Sigmoid colon (tissue), 7 donors: Measurements from ENCODE around the gene GATB. TPM values are rescaled to one million over a fixed set of nuclear protein-coding genes. Genes with fewer than 3 reads are reported as not detected.
"Not testable (repeated sequence)": the region's sequence is repeated elsewhere in the genome, so short reads cannot be mapped to it uniquely, and the experiment has no call there.

Experiments
- DNase-seq: peaks from one replicate; pipeline ENCODE4 v3.0.0-alpha.2; 2019
- H3K27ac ChIP-seq, 4 donors: fragments of 200-600 bp; sonication (generic); one replicate each; pipeline ENCODE4 v1.5.1; 2016 to 2019; ENCODE audit warnings: mild to moderate bottlenecking in 1 of 4
- H3K27me3 ChIP-seq, 3 donors: fragments of 200-600 bp; sonication (generic); one replicate each; pipeline ENCODE4 v1.5.1; 2019; ENCODE audit warnings: mild to moderate bottlenecking in 1 of 3
- H3K36me3 ChIP-seq, 4 donors: fragments of 200-600 bp; sonication (generic); one replicate each; pipeline ENCODE4 v1.5.1; 2016 to 2019
- H3K4me1 ChIP-seq, 4 donors: fragments of 200-600 bp; sonication (generic); one replicate each; pipeline ENCODE4 v1.5.1; 2017 to 2019
- H3K4me3 ChIP-seq, 4 donors: fragments of 200-600 bp; sonication (generic); one replicate each; pipeline ENCODE4 v1.5.1; 2017 to 2019; ENCODE audit warnings: mild to moderate bottlenecking in 2 of 4, moderate library complexity in 1 of 4
- H3K9me3 ChIP-seq, 4 donors: fragments of 200-600 bp in 3 of 4; sonication (generic) in 3 of 4; one replicate each; pipeline versions ENCODE4 v1.5.1 to v1.6.1; 2013 to 2019
- EP300 ChIP-seq, 4 donors: sonication (generic); formaldehyde crosslinking; IDR thresholded peaks; one replicate each; pipeline ENCODE4 v1.6.1; 2017; ENCODE audit warnings: antibody characterized with exemption in 4 of 4
- POLR2A ChIP-seq, 2 donors: fragments of 450-650 bp; IDR thresholded peaks; one replicate each; pipeline ENCODE4 v1.6.1; 2016; ENCODE audit warnings: antibody characterized with exemption in 2 of 2, mild to moderate bottlenecking in 2 of 2, moderate library complexity in 2 of 2
- POLR2AphosphoS5 ChIP-seq, 4 donors: sonication (generic); formaldehyde crosslinking; IDR thresholded peaks; one replicate each; pipeline ENCODE4 v1.6.1; 2017; ENCODE audit warnings: antibody characterized with exemption in 4 of 4
- WGBS, 2 donors: extraction: QIAGEN DNeasy Blood & Tissue Kit; methylation state at CpG; one replicate each; pipeline ENCODE4 v1.1.7; 2013; 5-methylcytosine and 5-hydroxymethylcytosine counted together
- intact Hi-C: fragments of 100-400 bp; cut with DNase I; formaldehyde crosslinking; loops from one replicate; pipeline ENCODE4 v1.15.1; 2023
- polyA plus RNA-seq, 3 donors: library from polyadenylated mRNA; stranded (reverse); fragments of 200-250 nt; gene quantifications; one replicate each; pipeline ENCODE4 v1.2.3, GENCODE V29; 2013
- total RNA-seq, 4 donors: library from RNA; depleted of rRNA; stranded (reverse); fragments of >200 nt; gene quantifications; one replicate each; pipeline ENCODE4 v1.1.0, GENCODE V29; 2016
- TF ChIP-seq, protein P1 (sequence below), 4 experiments: fragments of 450-650 bp in 3 of 4; fragments of 200-600 bp in 1 of 4; IDR thresholded peaks; one replicate each; pipeline ENCODE4 v1.5.1; 2016 to 2019; ENCODE audit warnings: antibody characterized with exemption in 4 of 4, mild to moderate bottlenecking in 3 of 4, moderate library complexity in 2 of 4
- donor health status: healthy with polysubstance abuse.
- donor health status: Bipolar disorder and iron deficiency.
- donor health status: healthy.

GATB gene
- total and polyA plus RNA-seq, 7 donors = 11.1 to 22.1 (median 15.1) TPM

DNA sequence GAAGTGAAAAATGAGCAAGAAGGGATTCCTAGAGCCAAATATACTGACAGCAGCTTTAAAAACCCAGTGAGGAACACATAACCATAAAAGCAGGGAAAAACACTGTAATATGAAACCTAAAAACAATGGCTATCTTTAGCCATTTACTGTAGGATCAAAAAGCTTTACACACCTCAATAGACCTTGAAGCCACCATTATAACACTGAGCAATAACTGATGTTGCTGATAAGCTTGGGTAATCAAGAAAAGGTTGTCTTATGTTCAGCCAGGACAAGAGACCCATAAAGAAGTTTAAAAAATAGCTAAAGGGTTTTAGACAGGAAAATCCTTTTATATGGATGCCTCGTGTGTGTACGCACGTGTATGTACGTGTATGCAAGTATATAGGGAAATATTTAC, 16.9 kb downstream of the GATB start:
- TF ChIP-seq, protein P1, sequence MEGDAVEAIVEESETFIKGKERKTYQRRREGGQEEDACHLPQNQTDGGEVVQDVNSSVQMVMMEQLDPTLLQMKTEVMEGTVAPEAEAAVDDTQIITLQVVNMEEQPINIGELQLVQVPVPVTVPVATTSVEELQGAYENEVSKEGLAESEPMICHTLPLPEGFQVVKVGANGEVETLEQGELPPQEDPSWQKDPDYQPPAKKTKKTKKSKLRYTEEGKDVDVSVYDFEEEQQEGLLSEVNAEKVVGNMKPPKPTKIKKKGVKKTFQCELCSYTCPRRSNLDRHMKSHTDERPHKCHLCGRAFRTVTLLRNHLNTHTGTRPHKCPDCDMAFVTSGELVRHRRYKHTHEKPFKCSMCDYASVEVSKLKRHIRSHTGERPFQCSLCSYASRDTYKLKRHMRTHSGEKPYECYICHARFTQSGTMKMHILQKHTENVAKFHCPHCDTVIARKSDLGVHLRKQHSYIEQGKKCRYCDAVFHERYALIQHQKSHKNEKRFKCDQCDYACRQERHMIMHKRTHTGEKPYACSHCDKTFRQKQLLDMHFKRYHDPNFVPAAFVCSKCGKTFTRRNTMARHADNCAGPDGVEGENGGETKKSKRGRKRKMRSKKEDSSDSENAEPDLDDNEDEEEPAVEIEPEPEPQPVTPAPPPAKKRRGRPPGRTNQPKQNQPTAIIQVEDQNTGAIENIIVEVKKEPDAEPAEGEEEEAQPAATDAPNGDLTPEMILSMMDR (IDR thresholded peaks at IDR 0.05) = no peak
- no peak for TF ChIP-seq POLR2AphosphoS5 (IDR thresholded peaks at IDR 0.05)
- no peak for TF ChIP-seq POLR2A (IDR thresholded peaks at IDR 0.05)
- TF ChIP-seq EP300 (IDR thresholded peaks at IDR 0.05) = no peak
- no peak overlapping the region for H3K27ac ChIP-seq
- H3K9me3 ChIP-seq = no peaks in the 10 kb centered on the region
- no peaks in the 10 kb centered on the region for H3K27me3 ChIP-seq
- no peak overlapping the region for H3K4me3 ChIP-seq
- intact Hi-C loops = no loop called here
- no peak for DNase-seq
- H3K36me3 ChIP-seq = no peaks in the 10 kb centered on the region
- peaks cover 0 to 23% (median 15%) of the 10 kb centered on the region in 4 donors for H3K4me1 ChIP-seq
- 29 to 68% methylated on average over 4 of the region's 4 CpGs for WGBS, 2 donors

DNA sequence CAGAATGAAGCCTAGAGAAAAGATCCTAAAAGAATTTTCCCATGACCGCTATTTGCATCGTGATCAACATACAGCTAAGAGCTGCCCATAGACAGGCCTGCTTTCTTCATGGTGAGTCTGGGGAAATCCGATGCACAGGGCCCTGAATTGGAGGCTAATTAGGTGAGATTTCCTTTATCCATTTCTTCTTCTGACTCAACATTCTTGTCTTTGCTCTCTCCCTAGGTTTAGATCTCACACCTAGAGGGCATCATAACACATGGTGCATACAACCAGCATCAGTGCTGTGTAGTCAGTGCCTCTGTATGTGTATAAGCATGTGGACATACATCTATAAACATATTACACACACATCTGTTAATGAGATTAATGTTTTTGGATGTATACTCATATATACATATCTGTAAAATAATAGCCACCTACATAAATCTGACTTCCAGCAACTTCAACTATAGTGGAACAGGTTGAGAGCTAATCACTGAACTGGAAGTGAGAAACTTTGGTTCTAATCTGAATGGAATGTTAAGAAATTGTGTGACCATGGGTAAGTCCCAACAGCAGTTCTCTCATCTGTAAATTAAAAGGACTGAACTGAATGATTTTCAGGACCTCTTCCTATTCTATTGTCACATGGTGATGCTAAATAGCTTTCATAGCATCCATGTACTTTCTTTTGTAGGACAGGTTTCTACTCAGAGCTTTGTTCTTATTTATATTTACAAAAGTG, 17.5 kb downstream of the GATB start:
- H3K9me3 ChIP-seq = no peaks in the 10 kb centered on the region
- TF ChIP-seq EP300 (IDR thresholded peaks at IDR 0.05) = no peak
- no peaks in the 10 kb centered on the region for H3K27me3 ChIP-seq
- intact Hi-C loops = no loop called here
- 94 to 97% methylated on average over 3 of the region's 3 CpGs for WGBS, 2 donors
- DNase-seq = no peak
- peaks cover 0 to 23% (median 15%) of the 10 kb centered on the region in 4 donors for H3K4me1 ChIP-seq
- H3K36me3 ChIP-seq = no peaks in the 10 kb centered on the region
- no peak overlapping the region for H3K27ac ChIP-seq
- H3K4me3 ChIP-seq = no peak overlapping the region

DNA sequence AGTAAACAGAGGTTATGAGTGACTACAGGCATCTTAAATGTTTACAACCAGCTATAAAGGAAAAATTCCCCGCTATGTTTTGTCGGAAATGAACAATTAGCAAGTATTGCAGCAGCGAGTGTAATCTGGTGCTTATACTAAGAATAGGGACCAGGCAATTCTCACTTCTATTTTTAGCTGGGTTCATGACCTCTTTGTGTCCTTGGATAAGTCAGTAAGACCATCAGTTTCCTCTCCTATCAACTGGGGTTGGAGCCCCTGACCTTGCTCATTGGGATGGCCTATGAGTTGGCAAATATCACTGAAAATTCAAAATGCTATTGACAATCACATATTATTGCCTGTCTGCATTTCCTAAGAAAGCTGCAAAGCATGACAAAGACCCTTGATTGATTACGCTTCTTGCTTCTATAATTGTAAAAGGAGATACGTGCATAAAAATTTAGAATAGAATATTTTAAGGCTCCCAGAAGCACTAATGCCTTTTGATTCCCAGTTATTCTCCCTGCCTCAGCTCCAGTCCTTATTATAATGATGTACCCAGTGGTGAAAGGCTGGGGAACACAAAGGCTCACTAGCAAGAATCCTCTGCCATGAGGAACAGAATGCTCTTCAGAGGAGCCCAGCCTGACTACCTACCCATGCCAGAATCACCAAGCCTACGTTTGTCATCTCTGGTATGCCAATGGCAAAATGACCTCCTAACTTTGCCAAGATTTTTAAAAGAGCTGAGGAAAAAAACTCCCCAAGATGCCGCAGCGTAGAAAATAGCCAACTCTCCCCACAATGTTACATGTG, 21.9 kb downstream of the GATB start:
- TF ChIP-seq, protein P1 (IDR thresholded peaks at IDR 0.05) = no peak
- no peak for TF ChIP-seq POLR2AphosphoS5 (IDR thresholded peaks at IDR 0.05)
- no peak for TF ChIP-seq POLR2A (IDR thresholded peaks at IDR 0.05)
- no peak for TF ChIP-seq EP300 (IDR thresholded peaks at IDR 0.05)
- intact Hi-C loops = no loop called here
- no peak overlapping the region for H3K4me3 ChIP-seq
- 67 to 84% methylated on average over 8 of the region's 8 CpGs for WGBS, 2 donors
- no peak overlapping the region for H3K27ac ChIP-seq
- H3K36me3 ChIP-seq = peaks cover 0 to 7% (median 3%) of the 10 kb centered on the region in 4 donors
- no peak for DNase-seq
- peaks cover 0 to 8% (median 4%) of the 10 kb centered on the region in 4 donors for H3K9me3 ChIP-seq
- no peaks in the 10 kb centered on the region for H3K27me3 ChIP-seq
- H3K4me1 ChIP-seq = no peaks in the 10 kb centered on the region

DNA sequence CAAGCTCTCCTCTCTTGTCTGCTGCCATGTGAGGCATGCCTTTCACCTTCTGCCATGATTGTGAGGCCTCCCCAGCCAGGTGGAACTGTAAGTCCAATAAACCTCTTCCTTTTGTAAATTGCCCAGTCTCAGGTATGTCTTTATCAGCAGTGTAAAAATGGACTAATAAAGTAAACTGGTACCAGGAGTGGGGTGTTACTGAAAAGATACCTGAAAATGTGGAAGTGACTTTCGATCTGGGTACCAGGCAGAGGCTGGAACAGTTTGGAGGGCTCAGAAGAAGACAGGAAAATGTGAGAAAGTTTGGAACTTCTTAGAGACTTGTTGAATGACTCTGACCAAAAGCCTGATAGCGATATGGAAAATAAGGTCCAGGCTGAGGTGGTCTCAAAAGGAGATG, 24.0 kb downstream of the GATB start:
- H3K27me3 ChIP-seq, H3K27ac ChIP-seq, H3K4me1 ChIP-seq, H3K4me3 ChIP-seq, DNase-seq, H3K36me3 ChIP-seq, H3K9me3 ChIP-seq, intact Hi-C loops: not testable (repeated sequence)
- WGBS, 2 donors = 95 to 98% methylated on average over 2 of the region's 2 CpGs

DNA sequence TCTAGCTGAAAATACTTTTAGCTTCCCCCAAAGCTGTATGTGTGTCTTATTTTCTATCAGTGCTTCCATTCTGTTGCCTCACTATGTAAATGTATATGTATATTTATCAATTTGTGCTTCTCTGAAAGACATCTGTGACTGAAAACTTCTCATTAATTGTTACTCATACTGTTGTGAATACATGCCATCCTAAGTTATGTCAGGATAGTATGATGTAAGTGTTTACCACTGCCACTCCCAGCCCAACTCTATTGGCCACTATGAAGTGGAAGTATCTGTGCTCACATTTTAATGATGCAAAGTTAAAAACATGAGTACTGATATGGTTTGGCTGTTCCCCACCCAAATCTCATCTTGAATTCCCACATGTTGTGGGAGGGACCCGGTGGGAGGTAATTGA, 24.4 kb downstream of the GATB start:
- DNase-seq = no peak
- TF ChIP-seq EP300 (IDR thresholded peaks at IDR 0.05) (no peak), POLR2AphosphoS5 (IDR thresholded peaks at IDR 0.05) (no peak)
- Histone ChIP-seq H3K4me1 (no peaks in the 10 kb centered on the region), H3K27me3 (no peaks in the 10 kb centered on the region), H3K4me3 (no peak overlapping the region), H3K9me3 (peaks cover 0 to 8% (median 4%) of the 10 kb centered on the region in 4 donors), H3K36me3 (peaks cover 0 to 7% (median 3%) of the 10 kb centered on the region in 4 donors), H3K27ac (no peak overlapping the region)
- 94 to 98% methylated on average over 1 of the region's 1 CpG for WGBS, 2 donors
- intact Hi-C loops = no loop called here

DNA sequence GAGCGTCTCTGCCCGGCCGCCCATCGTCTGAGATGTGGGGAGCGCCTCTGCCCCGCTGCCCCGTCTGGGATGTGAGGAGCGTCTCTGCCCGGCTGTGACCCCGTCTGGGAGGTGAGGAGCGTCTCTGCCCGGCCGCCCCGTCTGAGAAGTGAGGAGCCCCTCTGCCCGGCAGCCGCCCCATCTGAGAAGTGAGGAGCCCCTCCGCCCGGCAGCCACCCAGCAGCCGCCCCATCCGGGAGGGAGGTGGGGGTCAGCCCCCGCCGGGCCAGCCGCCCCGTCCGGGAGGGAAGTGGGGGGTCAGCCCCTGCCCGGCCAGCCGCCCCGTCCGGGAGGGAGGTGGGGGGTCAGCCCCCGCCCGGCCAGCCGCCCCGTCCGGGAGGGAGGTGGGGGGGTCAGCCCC, 29.1 kb downstream of the GATB start:
- H3K9me3 ChIP-seq, H3K27ac ChIP-seq, H3K27me3 ChIP-seq, H3K36me3 ChIP-seq, DNase-seq, intact Hi-C loops, H3K4me3 ChIP-seq, H3K4me1 ChIP-seq: not testable (repeated sequence)
- 90 to 96% methylated on average over 29 to 34 of the region's 34 CpGs for WGBS, 2 donors
